Sigmoid colon (tissue), 4 donors: ENCODE measurements around the gene NFKB1.

Source experiments
- EP300 ChIP-seq, 4 donors: sonication (generic); formaldehyde crosslinking; IDR thresholded peaks; one replicate each; pipeline ENCODE4 v1.6.1; 2017; ENCODE audit warnings: antibody characterized with exemption in 4 of 4
- POLR2A ChIP-seq, 2 donors: fragments of 450-650 bp; IDR thresholded peaks; one replicate each; pipeline ENCODE4 v1.6.1; 2016; ENCODE audit warnings: antibody characterized with exemption in 2 of 2, mild to moderate bottlenecking in 2 of 2, moderate library complexity in 2 of 2
- POLR2AphosphoS5 ChIP-seq, 4 donors: sonication (generic); formaldehyde crosslinking; IDR thresholded peaks; one replicate each; pipeline ENCODE4 v1.6.1; 2017; ENCODE audit warnings: antibody characterized with exemption in 4 of 4
- TF ChIP-seq, protein P1 (sequence below), 4 experiments: fragments of 450-650 bp in 3 of 4; fragments of 200-600 bp in 1 of 4; IDR thresholded peaks; one replicate each; pipeline ENCODE4 v1.5.1; 2016 to 2019; ENCODE audit warnings: antibody characterized with exemption in 4 of 4, mild to moderate bottlenecking in 3 of 4, moderate library complexity in 2 of 4

DNA sequence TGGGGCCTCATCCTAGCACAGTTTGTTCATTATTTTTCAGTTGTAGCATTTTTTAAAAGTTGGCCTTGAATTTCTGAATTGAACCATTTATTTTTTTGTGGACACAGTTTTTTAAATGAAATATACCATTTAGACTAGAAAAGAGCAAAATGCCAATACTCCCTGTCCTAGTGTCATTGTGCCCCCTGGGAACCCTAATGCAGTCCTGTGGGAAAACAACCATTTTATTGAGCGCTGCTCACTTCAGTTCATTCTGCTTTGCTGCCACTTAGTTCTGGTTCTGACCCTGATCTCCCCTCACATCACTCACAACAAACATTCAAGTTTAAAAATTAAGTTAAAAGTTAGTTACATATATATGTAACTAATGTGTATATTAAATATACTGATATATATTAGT lies 5.4 kb downstream of the NFKB1 start:
- TF ChIP-seq, protein P1, sequence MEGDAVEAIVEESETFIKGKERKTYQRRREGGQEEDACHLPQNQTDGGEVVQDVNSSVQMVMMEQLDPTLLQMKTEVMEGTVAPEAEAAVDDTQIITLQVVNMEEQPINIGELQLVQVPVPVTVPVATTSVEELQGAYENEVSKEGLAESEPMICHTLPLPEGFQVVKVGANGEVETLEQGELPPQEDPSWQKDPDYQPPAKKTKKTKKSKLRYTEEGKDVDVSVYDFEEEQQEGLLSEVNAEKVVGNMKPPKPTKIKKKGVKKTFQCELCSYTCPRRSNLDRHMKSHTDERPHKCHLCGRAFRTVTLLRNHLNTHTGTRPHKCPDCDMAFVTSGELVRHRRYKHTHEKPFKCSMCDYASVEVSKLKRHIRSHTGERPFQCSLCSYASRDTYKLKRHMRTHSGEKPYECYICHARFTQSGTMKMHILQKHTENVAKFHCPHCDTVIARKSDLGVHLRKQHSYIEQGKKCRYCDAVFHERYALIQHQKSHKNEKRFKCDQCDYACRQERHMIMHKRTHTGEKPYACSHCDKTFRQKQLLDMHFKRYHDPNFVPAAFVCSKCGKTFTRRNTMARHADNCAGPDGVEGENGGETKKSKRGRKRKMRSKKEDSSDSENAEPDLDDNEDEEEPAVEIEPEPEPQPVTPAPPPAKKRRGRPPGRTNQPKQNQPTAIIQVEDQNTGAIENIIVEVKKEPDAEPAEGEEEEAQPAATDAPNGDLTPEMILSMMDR (IDR thresholded peaks at IDR 0.05) = no peak
- TF ChIP-seq POLR2A (IDR thresholded peaks at IDR 0.05) (no peak), EP300 (IDR thresholded peaks at IDR 0.05) (no peak), POLR2AphosphoS5 (IDR thresholded peaks at IDR 0.05) (no peak)
